GM12801 (cell line): ENCODE measurements around the gene AP5B1.

Experiments used
- CTCF ChIP-seq: IDR thresholded peaks from one replicate; pipeline ENCODE4 v1.5.1; 2011; ENCODE audit warnings: control low read depth; ENCODE audit not compliant: insufficient read length; ENCODE audit errors: extremely low read depth

The AP5B1 gene

GRCh38 chr11:65736810-65737209, 44.0 kb downstream of the AP5B1 start:
- no peak for TF ChIP-seq CTCF

- TF ChIP-seq CTCF = no peak
Measured at GRCh38 chr11:65730461-65730860, 50.3 kb downstream of the AP5B1 start.

GRCh38 chr11:65727865-65728264, 52.9 kb downstream of the AP5B1 start:
- no peak for TF ChIP-seq CTCF

- TF ChIP-seq CTCF = no peak
Measured at GRCh38 chr11:65726660-65727059, 54.1 kb downstream of the AP5B1 start.
